Measurements from ENCODE around the gene AGAP1.

AGAP1 gene

DNA sequence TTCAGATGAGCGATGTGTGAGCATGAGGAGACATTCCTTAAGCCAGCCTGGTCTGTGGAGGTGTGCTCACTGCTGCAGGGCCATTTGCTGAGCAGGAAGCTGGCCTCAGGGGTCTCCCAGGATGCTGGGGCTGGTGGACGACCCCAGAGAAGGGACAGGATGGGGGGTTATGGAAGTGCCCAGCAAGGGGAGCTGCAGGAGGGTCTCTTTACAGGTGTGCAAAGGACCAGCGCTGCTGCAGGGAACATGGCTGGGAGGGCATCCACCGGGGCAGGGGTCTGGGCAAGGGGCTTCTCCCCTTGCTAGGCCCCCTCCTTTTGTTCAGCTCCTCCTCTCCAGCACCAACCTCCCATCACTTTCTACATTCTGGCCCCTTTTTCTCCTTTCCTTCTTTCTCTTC lies 489.2 kb downstream of the AGAP1 start:
- no peak for DNase-seq

DNA sequence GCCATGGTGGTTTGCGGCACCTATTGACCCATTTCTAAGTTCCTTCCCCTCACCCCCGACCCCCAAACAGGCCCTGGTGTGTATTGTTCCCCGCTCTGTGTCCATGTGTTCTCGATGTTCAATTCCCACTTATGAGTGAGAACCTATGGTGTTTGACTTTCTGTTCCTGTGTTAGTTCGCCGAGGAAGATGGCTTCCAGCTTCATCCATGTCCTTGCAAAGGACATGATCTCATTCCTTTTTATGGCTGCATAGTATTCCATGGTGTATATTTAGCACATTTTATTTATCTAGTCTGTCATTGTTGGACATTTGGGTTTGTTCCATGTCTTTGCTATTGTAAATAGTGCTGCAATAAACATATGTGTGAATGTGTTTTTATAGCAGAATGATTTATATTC lies 490.7 kb downstream of the AGAP1 start:
- DNase-seq, result no peak

DNA sequence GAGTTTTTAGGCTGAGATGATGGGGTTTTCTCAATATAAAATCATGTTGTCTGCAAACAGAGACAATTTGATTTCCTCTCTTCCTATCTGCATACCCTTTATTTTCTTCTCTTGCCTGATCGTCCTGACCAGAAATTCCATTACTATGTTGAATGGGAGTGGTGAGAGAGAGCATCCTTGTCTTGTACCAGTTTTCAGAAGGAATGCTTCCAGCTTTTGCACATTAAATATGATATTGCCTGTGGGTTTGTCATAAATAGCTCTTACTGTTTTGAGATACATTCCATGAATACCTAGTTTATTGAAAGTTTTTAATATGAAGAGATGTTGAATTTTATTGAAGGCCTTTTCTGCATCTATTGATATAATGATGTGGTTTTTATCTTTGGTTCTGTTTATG lies 492.5 kb downstream of the AGAP1 start:
- no peak for DNase-seq

DNA sequence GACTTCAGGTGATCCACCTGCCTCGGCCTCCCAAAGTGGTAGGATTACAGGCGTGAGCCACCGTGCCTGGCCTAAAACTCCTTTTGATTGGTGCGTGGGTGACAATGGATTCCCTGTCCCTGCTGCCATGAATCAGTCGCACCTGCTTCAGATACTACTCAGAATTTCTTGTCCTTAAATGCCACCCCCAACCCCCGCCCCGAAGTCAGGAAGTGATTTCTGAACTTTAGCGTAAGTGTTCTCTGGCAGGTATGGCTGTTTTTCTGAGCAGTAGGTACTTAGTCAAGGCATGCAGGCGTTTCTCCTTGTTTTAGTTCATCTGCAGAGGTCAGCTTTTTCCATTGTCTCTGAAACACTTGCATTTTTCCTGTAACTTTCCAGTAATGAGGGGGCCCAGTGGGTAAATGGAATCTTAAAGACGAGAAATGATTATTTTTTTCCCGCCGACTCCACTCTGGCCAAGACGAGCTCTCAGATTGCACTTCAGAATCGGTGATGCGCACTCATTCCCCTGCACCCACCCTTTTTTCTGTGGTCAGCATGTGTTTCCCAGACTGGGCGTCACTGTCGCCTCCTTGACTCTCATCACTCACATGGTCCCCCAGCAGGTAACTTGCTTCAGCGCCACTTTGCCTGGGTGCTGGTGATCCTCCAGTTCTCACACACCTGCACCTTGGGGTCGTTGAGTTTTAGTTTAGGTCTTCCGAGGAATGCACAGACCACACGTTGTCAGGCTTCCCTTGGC lies 494.6 kb downstream of the AGAP1 start:
- DNase-seq, result no peak

DNA sequence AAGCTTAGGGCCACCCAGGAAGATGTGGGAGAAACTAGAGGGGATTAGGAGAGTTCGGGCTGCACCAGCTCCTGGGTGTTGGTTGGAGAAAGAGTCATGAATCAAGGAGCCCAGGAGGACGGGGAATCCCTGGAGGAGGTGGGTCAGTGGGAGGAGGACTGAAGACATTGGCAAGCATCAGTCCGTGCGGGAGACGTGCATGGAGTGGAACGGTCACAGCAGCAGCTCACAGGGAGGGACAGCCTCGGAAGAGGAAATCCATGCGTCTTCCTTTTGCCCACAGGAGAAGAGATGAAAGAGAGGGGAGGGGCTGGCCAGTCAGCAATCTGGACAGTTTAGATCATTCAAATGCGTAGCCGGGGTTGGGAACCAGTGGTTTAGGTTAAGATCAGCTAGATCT lies 495.7 kb downstream of the AGAP1 start:
- DNase-seq, result no peak

DNA sequence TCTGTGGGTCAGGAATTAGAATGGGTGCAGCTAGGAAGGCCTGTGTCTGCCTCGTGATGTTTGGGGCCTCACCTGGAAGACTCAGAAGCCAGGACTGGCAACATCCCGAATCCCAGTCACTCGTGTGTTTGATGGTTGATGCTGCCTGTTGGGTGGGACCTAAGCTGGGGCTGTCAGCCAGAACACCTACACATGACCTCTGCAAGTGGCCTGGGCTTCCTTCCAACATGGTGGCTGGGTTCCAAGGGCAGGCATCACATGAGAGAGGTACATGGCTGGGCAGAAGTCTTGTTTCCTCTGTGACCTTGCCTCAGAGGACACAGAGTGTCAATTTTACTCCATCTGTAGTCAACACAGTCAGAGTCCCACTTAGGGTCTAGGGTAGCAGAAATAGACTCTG lies 496.5 kb downstream of the AGAP1 start:
- DNase-seq, result peak; percentile 25

DNA sequence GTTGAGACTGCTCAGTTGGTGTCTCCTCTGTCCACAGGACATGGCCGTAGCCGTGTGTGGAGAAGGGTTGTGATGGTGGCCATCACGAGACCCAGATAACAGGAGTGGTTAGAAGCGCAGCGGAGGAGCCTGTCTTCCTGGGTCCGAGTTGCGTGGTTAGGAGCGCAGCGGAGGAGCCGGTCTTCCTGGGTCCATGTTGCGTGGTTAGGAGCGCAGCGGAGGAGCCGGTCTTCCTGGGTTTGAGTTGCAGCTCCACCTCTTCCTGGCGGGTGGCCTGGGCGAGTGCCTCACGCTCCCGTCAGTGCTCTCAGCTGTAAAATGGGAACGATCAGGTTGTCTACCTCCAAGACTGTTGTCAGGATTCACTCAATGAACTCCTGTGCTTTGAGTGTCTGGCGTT lies 498.2 kb downstream of the AGAP1 start:
- DNase-seq, result no peak

DNA sequence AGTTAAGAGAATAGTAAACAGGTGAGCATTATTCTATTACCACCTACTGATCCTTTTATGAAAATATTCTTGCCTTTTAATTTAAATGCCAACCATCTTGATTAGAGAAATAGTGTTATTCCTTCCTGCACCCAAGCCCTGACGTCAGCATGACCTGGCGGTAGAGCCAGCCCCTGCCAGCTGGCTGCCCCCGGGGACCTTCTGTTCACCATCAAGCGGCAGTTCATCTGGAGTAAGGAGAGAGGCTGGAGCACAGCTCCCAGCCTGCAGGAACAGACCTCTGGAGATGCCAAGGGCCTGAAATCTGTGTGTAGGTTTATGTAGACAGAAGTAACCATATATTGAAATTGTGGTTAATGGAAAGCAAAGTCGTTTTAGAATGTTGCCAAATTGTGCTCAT lies 502.6 kb downstream of the AGAP1 start:
- peak; percentile 68 for DNase-seq

DNA sequence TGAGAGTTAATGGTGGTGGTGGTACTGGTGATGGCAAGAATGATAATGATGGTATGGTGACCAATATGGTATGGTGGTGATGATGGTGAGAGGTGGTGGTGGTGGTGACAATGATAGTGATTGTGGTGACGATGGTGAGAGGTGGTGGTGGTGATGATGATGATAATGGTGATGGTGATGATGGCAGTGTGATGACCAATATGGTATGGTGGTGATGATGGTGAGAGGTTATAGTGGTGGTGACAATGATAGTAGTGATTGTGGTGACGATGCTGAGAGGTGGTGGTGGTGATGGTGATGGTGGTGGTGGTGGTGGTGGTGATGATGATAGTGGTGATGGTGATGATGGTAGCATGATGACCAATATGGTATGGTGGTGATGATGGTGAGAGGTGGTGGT lies 505.2 kb downstream of the AGAP1 start:
- no peak for DNase-seq

DNA sequence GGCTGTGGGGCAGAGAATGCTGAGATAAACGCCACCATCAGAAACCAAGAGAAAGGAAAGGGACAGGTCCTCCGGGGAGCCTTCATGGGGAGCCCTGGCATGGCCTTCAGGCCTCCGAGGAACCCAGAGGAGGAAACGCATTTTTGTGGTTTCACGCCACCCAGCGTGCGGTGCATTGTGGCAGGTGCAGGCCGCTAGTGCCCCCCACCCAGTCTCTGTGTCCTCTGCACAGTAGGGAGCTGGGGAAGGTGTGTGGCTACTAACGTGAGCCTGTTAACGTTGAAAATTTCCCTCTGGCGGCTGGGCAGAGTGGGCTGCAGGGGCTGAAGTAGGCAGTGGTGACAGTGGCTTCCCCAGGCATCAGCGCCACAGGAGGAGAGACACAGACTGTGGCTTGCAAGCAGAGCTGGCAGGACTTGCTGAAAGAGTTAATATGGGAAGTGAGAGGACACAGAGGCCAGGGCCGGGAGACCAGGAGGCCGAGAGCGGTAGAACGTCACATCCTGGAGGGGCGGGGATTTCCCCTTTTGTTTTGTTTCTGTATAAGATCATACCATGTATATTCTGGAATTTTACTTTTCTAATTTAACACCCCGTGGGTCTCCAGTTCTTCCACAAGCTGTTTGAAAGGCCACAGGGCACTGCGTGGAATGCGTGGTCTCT lies 507.5 kb downstream of the AGAP1 start:
- DNase-seq, result no peak

DNA sequence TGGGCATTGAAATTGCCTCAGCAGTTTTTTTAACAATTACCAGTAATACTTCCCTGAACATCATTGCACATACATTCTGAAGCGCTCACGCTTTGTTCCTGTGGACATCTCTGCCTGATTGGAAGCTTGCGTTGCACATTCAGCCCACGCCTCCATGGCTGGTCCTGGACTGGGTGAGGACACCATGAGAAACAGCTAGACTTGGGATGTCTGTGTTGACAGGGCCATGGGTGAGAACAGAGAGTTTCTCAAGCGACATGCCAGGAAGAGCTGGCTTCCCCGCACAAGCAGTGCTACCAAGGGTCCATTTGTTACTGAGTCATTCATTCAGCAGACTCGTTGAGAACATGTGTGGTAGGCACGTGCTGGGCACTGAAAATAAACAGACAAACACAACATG lies 508.0 kb downstream of the AGAP1 start:
- no peak for DNase-seq

DNA sequence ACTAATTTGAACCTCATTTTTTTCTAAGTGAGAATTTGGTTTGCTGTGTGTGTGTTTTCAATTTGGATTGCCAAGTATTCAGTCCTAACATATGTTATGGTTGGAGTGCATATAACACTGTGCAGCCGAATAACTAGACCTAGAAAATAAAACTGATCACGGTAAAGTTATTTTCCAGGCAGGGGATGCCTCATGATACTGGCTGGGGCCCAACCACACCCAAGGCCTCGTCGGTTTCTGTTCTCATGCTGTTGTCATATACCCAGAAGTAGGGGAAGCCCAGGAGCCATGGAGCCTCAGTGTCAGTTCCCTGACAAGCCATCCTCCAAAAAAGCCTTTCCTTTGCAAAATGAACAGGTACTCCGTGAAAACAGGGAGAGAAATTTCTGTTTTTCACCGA lies 514.2 kb downstream of the AGAP1 start:
- DNase-seq, result no peak

DNA sequence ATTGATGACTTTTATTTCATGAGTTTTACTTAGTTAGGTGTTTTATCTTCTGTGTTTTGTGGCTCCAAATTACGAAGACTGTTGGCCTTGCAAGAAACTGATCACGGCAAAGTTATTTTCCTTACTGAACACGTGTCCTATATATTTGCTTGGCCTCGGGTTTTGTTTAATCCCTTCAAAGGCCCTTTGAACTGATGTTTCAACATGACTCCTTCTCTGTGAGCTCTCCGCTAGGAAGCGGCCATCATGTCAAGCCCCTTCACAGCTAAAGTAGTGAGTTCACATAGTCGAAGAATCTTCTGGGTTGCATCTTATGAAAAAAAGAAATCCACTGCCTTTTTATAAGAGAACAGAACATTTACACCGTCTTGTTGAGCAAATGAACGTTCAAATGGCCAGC lies 515.0 kb downstream of the AGAP1 start:
- no peak for DNase-seq

DNA sequence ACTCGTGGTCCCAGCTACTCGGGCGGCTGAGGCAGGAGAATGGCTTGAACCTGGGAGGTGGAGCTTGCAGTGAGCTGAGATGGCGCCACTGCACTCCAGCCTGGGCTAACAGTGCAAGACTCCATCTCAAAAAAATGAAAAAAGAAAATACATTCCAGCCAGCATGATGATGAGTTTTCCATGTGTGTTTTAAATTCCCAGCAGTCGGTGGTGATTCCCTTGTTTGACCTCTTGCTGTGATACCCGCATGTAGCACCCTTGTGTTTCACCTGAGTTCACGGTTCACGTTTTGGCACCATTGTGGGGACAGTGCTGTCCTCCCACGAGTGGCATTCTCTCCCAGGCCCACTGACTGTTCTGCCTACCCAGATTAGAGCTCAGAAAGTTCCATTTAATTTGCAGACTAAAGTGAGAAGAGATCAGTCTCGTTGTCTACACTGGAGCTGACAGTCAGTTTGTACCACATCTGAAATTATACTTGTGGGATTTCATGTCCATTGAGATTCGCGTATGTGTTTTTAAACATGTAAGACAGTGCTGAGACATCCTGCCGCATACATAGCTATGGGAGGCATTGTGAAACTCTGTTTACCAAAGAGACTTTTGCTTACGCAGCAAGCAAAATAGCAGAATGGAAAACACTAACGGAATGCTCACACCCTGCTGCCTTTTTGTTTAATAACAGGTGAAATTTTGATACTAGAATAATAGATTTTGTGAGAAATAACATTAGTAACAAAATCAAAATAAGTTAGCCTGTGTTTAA lies 517.3 kb downstream of the AGAP1 start:
- no peak for DNase-seq

DNA sequence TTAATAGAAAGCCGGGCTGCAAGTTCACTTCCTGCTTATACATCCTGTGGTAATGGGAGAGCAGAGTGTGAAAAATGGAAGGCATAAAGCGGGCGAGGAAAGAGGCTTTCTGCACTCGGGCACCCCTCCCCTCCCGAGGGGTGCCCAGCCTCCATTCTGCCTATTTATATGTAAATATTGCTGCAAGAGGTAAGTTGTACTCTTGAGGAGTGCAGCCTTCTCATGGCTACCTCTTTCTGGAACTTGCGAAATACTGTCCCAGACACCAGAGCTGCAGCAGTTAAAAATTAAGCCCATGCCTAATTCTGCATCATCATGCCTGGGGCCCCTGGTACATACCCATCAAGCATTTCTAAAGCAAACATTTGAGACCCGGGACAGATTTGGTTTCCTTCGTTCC lies 518.3 kb downstream of the AGAP1 start:
- DNase-seq, result no peak

DNA sequence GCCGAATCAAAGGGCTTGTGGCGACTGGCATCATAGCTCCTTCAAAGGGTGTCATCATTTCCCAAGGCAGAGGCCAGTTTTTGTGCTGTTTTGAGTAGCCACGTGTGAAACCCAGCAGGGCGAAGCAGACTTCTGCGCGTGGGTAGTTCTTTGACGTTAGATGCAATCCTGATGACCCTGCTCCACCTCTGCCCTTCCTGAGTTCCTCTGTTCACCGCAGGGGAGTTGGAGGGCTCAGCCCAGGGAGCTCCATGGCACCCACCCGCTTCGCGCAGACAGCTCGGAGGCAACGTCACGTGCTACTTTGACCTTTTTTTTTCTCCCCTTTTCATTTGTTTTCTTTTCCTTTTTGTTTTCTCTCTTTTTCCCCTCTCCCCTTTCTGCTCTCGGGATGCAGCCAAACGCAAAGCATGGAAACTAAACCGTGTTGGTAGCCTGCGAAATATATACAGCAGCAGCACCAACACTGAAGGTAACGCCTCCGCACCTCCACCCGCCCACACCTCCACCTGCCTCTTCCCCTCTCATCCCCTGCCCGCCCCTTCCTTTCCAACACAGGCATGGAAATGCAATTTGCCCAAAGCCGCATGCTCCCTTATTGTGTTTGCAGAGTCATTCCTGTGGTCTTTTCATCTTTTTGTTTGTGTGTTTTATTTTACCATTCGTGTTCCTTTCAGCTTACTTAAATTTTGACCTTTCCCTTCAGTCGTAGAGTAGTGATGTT lies 520.7 kb downstream of the AGAP1 start:
- DNase-seq, result no peak

DNA sequence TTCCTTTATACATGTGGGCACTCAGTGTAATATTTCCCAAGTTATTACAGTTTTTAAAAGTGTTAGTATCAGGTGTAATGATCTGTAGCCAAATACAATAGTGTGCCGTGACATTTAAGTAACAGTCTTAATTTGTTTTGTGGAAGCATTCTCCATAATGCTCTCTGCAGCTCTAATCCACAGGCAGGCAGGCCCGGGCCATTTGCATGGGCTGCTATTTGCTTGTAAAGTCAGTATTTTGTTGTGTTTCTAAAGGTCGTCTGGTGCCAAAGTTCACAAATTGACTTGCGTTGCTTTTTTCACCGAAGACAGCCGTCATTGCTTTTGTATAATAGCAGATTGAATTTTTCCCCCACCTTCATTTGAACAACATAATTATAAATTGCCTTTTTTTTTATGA lies 521.3 kb downstream of the AGAP1 start:
- DNase-seq, result no peak

DNA sequence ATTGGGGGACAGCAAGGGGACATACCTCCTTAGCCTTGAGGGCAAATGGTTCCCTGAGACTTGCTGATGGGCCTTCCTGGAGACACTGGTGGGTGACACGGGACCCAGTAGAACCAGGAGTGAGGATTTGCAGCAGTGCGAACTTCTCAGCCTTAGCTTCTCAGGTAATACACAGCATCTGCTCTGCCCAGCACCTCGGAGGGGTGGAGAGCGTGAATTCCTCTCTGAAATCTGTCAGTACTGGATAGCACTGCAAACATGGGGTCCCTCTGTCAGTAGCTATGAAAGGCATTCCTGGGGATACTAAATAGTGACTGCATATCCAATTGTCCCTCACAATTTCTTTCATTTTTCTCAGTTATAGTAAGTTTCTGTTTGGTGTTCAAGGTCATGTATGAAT lies 522.7 kb downstream of the AGAP1 start:
- no peak for DNase-seq

DNA sequence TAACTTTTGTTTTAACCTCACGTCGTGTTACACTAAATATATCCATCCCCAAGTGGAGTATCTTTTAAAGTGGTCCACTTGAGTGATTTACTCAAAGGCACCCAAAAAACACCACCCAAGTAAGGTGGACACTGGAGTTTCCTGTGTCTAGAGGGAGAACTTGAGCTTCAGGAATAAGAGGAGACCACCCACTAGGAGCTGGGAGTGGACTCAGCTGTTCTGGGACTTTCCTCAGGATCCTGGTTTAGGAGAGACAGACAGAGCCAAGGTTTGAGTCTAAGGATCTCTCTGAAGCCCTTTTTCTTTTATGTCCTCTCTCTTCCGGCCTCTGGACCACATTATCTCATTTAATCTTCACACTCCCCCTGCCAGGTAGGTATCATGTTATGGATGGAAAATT lies 523.6 kb downstream of the AGAP1 start:
- no peak for DNase-seq

DNA sequence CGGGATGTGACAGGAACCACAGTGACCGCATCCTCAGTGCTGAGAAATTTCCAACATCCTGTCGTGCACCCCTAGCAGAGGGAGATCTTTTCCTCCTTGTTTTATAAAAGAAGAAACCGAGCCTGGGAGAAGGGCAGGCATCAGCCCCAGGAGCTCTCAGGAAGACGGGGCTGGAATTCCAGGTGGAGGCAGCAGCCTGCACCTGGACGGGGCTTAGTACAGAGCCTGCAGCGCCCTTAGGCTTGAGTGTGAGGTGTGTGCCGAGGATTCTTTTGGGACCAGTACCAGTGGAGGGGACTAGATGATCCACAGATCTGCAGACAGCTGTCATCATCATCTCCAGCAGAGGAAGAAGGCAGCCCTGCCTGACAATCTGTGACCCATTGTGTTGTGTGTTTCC lies 525.6 kb downstream of the AGAP1 start:
- no peak for DNase-seq

DNA sequence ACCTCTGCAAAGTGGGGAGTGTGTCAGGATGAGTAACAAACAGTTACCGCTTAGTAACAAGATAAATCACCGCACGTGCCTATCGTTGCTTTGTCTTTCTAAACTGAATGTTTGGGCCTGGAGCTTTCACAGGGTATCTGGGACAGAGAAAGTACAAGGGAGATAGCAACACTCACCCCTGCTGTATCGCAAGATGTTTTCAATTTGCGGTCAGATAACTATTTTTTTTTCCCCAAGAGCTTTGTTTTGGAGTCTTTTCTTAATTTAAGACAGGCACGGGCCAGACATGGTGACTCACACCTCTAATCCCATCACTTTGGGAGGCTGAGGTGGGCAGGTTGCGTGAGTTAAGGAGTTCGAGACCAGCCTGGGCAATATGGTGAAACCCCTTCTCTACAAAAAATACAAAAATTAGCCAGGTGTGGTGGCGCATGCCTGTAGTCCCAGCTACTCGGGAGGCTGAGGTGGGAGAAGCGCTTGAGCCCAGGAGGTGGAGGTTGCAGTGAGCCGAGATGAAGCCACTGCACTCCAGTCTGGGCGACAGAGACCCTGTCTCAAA lies 527.7 kb downstream of the AGAP1 start:
- DNase-seq, result no peak

DNA sequence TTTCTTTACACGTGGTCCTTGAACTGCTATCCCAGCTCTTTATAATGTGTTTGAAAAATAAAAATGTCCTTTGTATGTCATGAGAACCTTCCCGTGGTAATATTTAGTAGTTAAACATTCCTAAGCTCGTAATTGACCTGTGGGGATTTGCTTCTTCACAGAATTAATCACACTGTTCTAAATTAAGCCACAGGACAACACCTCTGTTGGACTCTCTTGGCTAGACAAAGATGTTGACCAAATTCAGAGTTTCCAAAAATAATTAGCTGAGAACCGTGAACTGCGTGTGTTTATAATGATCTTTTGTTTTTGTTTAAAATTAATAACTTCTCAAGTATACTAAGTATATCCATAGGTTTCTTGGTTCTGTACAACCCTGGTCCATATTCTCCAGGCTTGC lies 528.3 kb downstream of the AGAP1 start:
- no peak for DNase-seq

DNA sequence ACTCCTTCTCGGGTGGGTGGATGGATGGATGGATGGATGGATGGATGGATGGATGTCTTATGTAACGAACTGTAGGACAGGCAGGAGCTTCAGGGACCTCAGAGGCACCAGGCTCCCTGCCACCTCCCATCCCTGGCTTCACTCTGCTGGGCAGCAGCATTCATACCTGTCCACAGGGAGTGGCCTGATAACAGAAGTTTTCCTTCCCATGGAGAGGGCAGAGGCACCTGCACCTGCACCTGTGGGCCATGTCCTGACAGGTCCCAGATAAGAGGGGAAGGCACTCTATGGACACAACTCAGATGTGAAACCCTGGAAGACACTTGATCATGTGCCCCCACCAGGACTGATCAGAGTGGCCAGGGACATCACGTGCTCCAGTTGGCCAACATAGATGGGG lies 532.0 kb downstream of the AGAP1 start:
- no peak for DNase-seq

Data from NCI-H1694 treated with DMSO at 0.1 percent for 48 hours (cell line).